Osteocyte (in vitro differentiated cells): ENCODE data around the gene FBXO42. TPM values are rescaled to one million over a fixed set of nuclear protein-coding genes. Genes with fewer than 3 reads are reported as not detected.
"Not testable (repeated sequence)": the region's sequence is repeated elsewhere in the genome, so short reads cannot be mapped to it uniquely, and the experiment has no call there.

Source experiments
- DNase-seq: peaks from one replicate; pipeline ENCODE4 v3.0.0; 2021; ENCODE audit warnings: mixed read lengths; ENCODE audit not compliant: unreplicated experiment; ENCODE audit errors: extremely low spot score
- H3K27ac Mint-ChIP-seq: one replicate; pipeline ENCODE4 v1.8.0; 2021; ENCODE audit warnings: mild to moderate bottlenecking, mixed read lengths; ENCODE audit not compliant: unreplicated experiment
- H3K27me3 Mint-ChIP-seq: one replicate; pipeline ENCODE4 v1.8.0; 2021; ENCODE audit warnings: mixed read lengths; ENCODE audit not compliant: unreplicated experiment
- H3K36me3 Mint-ChIP-seq: one replicate; pipeline ENCODE4 v1.8.0; 2021; ENCODE audit warnings: mixed read lengths; ENCODE audit not compliant: unreplicated experiment
- H3K4me1 Mint-ChIP-seq: one replicate; pipeline ENCODE4 v1.8.0; 2021; ENCODE audit warnings: mixed read lengths; ENCODE audit not compliant: unreplicated experiment
- H3K4me3 Mint-ChIP-seq: one replicate; pipeline ENCODE4 v1.8.0; 2021; ENCODE audit warnings: mild to moderate bottlenecking, moderate library complexity, mixed read lengths; ENCODE audit not compliant: unreplicated experiment
- H3K9me3 Mint-ChIP-seq: one replicate; pipeline ENCODE4 v1.8.0; 2021; ENCODE audit warnings: mixed read lengths; ENCODE audit not compliant: unreplicated experiment
- CTCF ChIP-seq: fragments of 200-600 bp; sonication (generic); IDR thresholded peaks from 2 replicates; pipeline ENCODE4 v1.5.0; 2021; ENCODE audit warnings: antibody characterized with exemption, mild to moderate bottlenecking, moderate library complexity
- total RNA-seq: library from RNA; stranded (reverse); gene quantifications from 2 replicates; pipeline ENCODE4 v1.2.1, GENCODE V29; 2021

FBXO42 gene
- total RNA-seq, 1 donor from 2014 or later = 22.2 TPM

GRCh38 chr1:16215882-16216753 lies 136.2 kb downstream of the FBXO42 start:
- TF ChIP-seq CTCF = no peak
- Mint-ChIP-seq H3K4me3 (peak overlapping the region; percentile 79), H3K27me3 (peaks cover under 1% of the 10 kb centered on the region), H3K36me3 (no peaks in the 10 kb centered on the region), H3K4me1 (peaks cover 20% of the 10 kb centered on the region), H3K9me3 (no peaks in the 10 kb centered on the region), H3K27ac (no peak overlapping the region)
- DNase-seq = no peak

- not testable (repeated sequence) for H3K27ac Mint-ChIP-seq, DNase-seq, H3K36me3 Mint-ChIP-seq, H3K9me3 Mint-ChIP-seq, H3K27me3 Mint-ChIP-seq, H3K4me3 Mint-ChIP-seq
- peaks cover 24% of the 10 kb centered on the region for H3K4me1 Mint-ChIP-seq
Observed at GRCh38 chr1:16215240-16215639, 137.0 kb downstream of the FBXO42 start.

- DNase-seq, H3K27me3 Mint-ChIP-seq, H3K27ac Mint-ChIP-seq, H3K36me3 Mint-ChIP-seq, H3K4me3 Mint-ChIP-seq, H3K9me3 Mint-ChIP-seq: not testable (repeated sequence)
- H3K4me1 Mint-ChIP-seq = peaks cover 33% of the 10 kb centered on the region
Observed at GRCh38 chr1:16213544-16213943, 138.7 kb downstream of the FBXO42 start.

- H3K9me3 Mint-ChIP-seq = no peaks in the 10 kb centered on the region
- no peaks in the 10 kb centered on the region for H3K27me3 Mint-ChIP-seq
- no peak overlapping the region for H3K27ac Mint-ChIP-seq
- H3K4me3 Mint-ChIP-seq = no peak overlapping the region
- TF ChIP-seq CTCF = no peak
- H3K4me1 Mint-ChIP-seq = peaks cover 32% of the 10 kb centered on the region
- H3K36me3 Mint-ChIP-seq = no peaks in the 10 kb centered on the region
- DNase-seq = no peak
Observed at GRCh38 chr1:16213013-16213412, 139.3 kb downstream of the FBXO42 start.

- Mint-ChIP-seq H3K27ac (no peak within 1 kb of the TSS), H3K4me3 (no peak within 1 kb of the TSS), H3K27me3 (no peaks in the 10 kb centered on the region), H3K9me3 (no peaks in the 10 kb centered on the region), H3K4me1 (peaks cover 26% of the 10 kb centered on the region), H3K36me3 (no peaks in the 10 kb centered on the region)
- TF ChIP-seq CTCF = no peak
- DNase-seq = no peak
Observed at GRCh38 chr1:16212251-16212961, 139.9 kb downstream of the FBXO42 start, which contains the start of gene ARHGEF19. Gene ARHGEF19 (minus strand): TSS chr1:16212652. CDS start chr1:16209054, 3,598 bp downstream.

- no peak for TF ChIP-seq CTCF
- Mint-ChIP-seq H3K36me3 (no peaks in the 10 kb centered on the region), H3K4me3 (no peak overlapping the region)
Observed at GRCh38 chr1:16211824-16212223, 140.5 kb downstream of the FBXO42 start.

More at GRCh38 chr1:16211824-16212223, 140.5 kb downstream of the FBXO42 start:
- DNase-seq = no peak
- Mint-ChIP-seq H3K4me1 (peaks cover 26% of the 10 kb centered on the region), H3K27me3 (no peaks in the 10 kb centered on the region), H3K27ac (no peak overlapping the region), H3K9me3 (no peaks in the 10 kb centered on the region)
